ENCODE results near the gene COL1A2. TPM values are rescaled to one million over a fixed set of nuclear protein-coding genes. Genes with fewer than 3 reads are reported as not detected.

COL1A2 gene
- polyA plus RNA-seq (2013, experiment 1 of 4): 160 TPM
- 155 TPM for polyA plus RNA-seq (2013, experiment 2 of 4)
- polyA plus RNA-seq (2013, experiment 3 of 4): 158 TPM
- 189 TPM for polyA plus RNA-seq (2013, experiment 4 of 4)

GRCh38 chr7:94394437-94395140, at the start of gene COL1A2:
Gene COL1A2, plus strand, starts transcription at chr7:94394895. Its CDS starts 137 bp downstream, at chr7:94395032.
- peaks cover 23% of the 10 kb centered on the region for H3K4me1 ChIP-seq (ENCODE audit: control insufficient read depth, insufficient read depth, low read length)
- H3K9me3 ChIP-seq (ENCODE audit: control insufficient read depth, low read length): no peaks in the 10 kb centered on the region
- 6% methylated on average over 32 of the region's 32 CpGs for WGBS, 2 experiments
- H3K27ac ChIP-seq (ENCODE audit: insufficient read depth, low read depth, low read length, poor library complexity, severe bottlenecking): peak within 1 kb of the TSS; percentile 22
- no peaks in the 10 kb centered on the region for H3K27me3 ChIP-seq (ENCODE audit: control insufficient read depth, insufficient read depth, low read length, poor library complexity, severe bottlenecking)
- peak within 1 kb of the TSS; percentile 54 for H3K4me3 ChIP-seq (ENCODE audit: insufficient read depth, low read depth, low read length)
- no peaks in the 10 kb centered on the region for H3K36me3 ChIP-seq (ENCODE audit: control insufficient read depth, insufficient read depth, low read length)

- H3K27ac ChIP-seq (ENCODE audit: insufficient read depth, low read depth, low read length, poor library complexity, severe bottlenecking): no peak overlapping the region
- H3K27me3 ChIP-seq (ENCODE audit: control insufficient read depth, insufficient read depth, low read length, poor library complexity, severe bottlenecking): no peaks in the 10 kb centered on the region
- no peaks in the 10 kb centered on the region for H3K36me3 ChIP-seq (ENCODE audit: control insufficient read depth, insufficient read depth, low read length)
- H3K4me1 ChIP-seq (ENCODE audit: control insufficient read depth, insufficient read depth, low read length): peaks cover 8% of the 10 kb centered on the region
- H3K4me3 ChIP-seq (ENCODE audit: insufficient read depth, low read depth, low read length): no peak overlapping the region
- H3K9me3 ChIP-seq (ENCODE audit: control insufficient read depth, low read length): no peaks in the 10 kb centered on the region
Observed at GRCh38 chr7:94345907-94346306, 48.8 kb upstream of the COL1A2 start.

- no peaks in the 10 kb centered on the region for H3K36me3 ChIP-seq (ENCODE audit: control insufficient read depth, insufficient read depth, low read length)
- H3K4me3 ChIP-seq (ENCODE audit: insufficient read depth, low read depth, low read length): no peak overlapping the region
- H3K27me3 ChIP-seq (ENCODE audit: control insufficient read depth, insufficient read depth, low read length, poor library complexity, severe bottlenecking): no peaks in the 10 kb centered on the region
- no peaks in the 10 kb centered on the region for H3K9me3 ChIP-seq (ENCODE audit: control insufficient read depth, low read length)
- 83 to 85% methylated on average over 2 to 3 of the region's 3 CpGs for WGBS, 2 experiments
- no peak overlapping the region for H3K27ac ChIP-seq (ENCODE audit: insufficient read depth, low read depth, low read length, poor library complexity, severe bottlenecking)
- peaks cover 8% of the 10 kb centered on the region for H3K4me1 ChIP-seq (ENCODE audit: control insufficient read depth, insufficient read depth, low read length)
Observed at GRCh38 chr7:94348142-94348541, 46.6 kb upstream of the COL1A2 start.

- 95 to 100% methylated on average over 1 of the region's 1 CpG for WGBS, 2 experiments
- no peaks in the 10 kb centered on the region for H3K9me3 ChIP-seq (ENCODE audit: control insufficient read depth, low read length)
- H3K27ac ChIP-seq (ENCODE audit: insufficient read depth, low read depth, low read length, poor library complexity, severe bottlenecking): no peak overlapping the region
- H3K4me3 ChIP-seq (ENCODE audit: insufficient read depth, low read depth, low read length): no peak overlapping the region
- H3K27me3 ChIP-seq (ENCODE audit: control insufficient read depth, insufficient read depth, low read length, poor library complexity, severe bottlenecking): no peaks in the 10 kb centered on the region
- H3K36me3 ChIP-seq (ENCODE audit: control insufficient read depth, insufficient read depth, low read length): no peaks in the 10 kb centered on the region
- peaks cover 8% of the 10 kb centered on the region for H3K4me1 ChIP-seq (ENCODE audit: control insufficient read depth, insufficient read depth, low read length)
Observed at GRCh38 chr7:94350734-94351133, 44.0 kb upstream of the COL1A2 start.

GRCh38 chr7:94351703-94352102, 43.0 kb upstream of the COL1A2 start:
- no peak overlapping the region for H3K27ac ChIP-seq (ENCODE audit: insufficient read depth, low read depth, low read length, poor library complexity, severe bottlenecking)
- WGBS, 2 experiments: 91 to 100% methylated on average over 3 to 4 of the region's 4 CpGs
- no peaks in the 10 kb centered on the region for H3K27me3 ChIP-seq (ENCODE audit: control insufficient read depth, insufficient read depth, low read length, poor library complexity, severe bottlenecking)
- no peaks in the 10 kb centered on the region for H3K36me3 ChIP-seq (ENCODE audit: control insufficient read depth, insufficient read depth, low read length)
- no peaks in the 10 kb centered on the region for H3K9me3 ChIP-seq (ENCODE audit: control insufficient read depth, low read length)
- H3K4me1 ChIP-seq (ENCODE audit: control insufficient read depth, insufficient read depth, low read length): peaks cover 8% of the 10 kb centered on the region
- no peak overlapping the region for H3K4me3 ChIP-seq (ENCODE audit: insufficient read depth, low read depth, low read length)

GRCh38 chr7:94352887-94353286, 41.8 kb upstream of the COL1A2 start:
- Histone ChIP-seq H3K36me3 (ENCODE audit: control insufficient read depth, insufficient read depth, low read length) (no peaks in the 10 kb centered on the region), H3K9me3 (ENCODE audit: control insufficient read depth, low read length) (no peaks in the 10 kb centered on the region), H3K4me3 (ENCODE audit: insufficient read depth, low read depth, low read length) (no peak overlapping the region), H3K4me1 (ENCODE audit: control insufficient read depth, insufficient read depth, low read length) (peaks cover 7% of the 10 kb centered on the region), H3K27me3 (ENCODE audit: control insufficient read depth, insufficient read depth, low read length, poor library complexity, severe bottlenecking) (no peaks in the 10 kb centered on the region), H3K27ac (ENCODE audit: insufficient read depth, low read depth, low read length, poor library complexity, severe bottlenecking) (no peak overlapping the region)
- WGBS, 2 experiments: 91 to 94% methylated on average over 7 of the region's 7 CpGs

- Histone ChIP-seq H3K4me1 (ENCODE audit: control insufficient read depth, insufficient read depth, low read length) (no peaks in the 10 kb centered on the region), H3K9me3 (ENCODE audit: control insufficient read depth, low read length) (no peaks in the 10 kb centered on the region), H3K4me3 (ENCODE audit: insufficient read depth, low read depth, low read length) (no peak overlapping the region), H3K27me3 (ENCODE audit: control insufficient read depth, insufficient read depth, low read length, poor library complexity, severe bottlenecking) (no peaks in the 10 kb centered on the region), H3K36me3 (ENCODE audit: control insufficient read depth, insufficient read depth, low read length) (no peaks in the 10 kb centered on the region), H3K27ac (ENCODE audit: insufficient read depth, low read depth, low read length, poor library complexity, severe bottlenecking) (no peak overlapping the region)
Observed at GRCh38 chr7:94354953-94355352, 39.7 kb upstream of the COL1A2 start.

- Histone ChIP-seq H3K9me3 (ENCODE audit: control insufficient read depth, low read length) (no peaks in the 10 kb centered on the region), H3K27ac (ENCODE audit: insufficient read depth, low read depth, low read length, poor library complexity, severe bottlenecking) (no peak overlapping the region), H3K4me1 (ENCODE audit: control insufficient read depth, insufficient read depth, low read length) (no peaks in the 10 kb centered on the region), H3K36me3 (ENCODE audit: control insufficient read depth, insufficient read depth, low read length) (no peaks in the 10 kb centered on the region), H3K27me3 (ENCODE audit: control insufficient read depth, insufficient read depth, low read length, poor library complexity, severe bottlenecking) (no peaks in the 10 kb centered on the region), H3K4me3 (ENCODE audit: insufficient read depth, low read depth, low read length) (no peak overlapping the region)
- 87 to 94% methylated on average over 6 to 7 of the region's 7 CpGs for WGBS, 2 experiments
Observed at GRCh38 chr7:94355454-94355853, 39.2 kb upstream of the COL1A2 start.

GRCh38 chr7:94357076-94357475, 37.6 kb upstream of the COL1A2 start:
- Histone ChIP-seq H3K27me3 (ENCODE audit: control insufficient read depth, insufficient read depth, low read length, poor library complexity, severe bottlenecking) (no peaks in the 10 kb centered on the region), H3K9me3 (ENCODE audit: control insufficient read depth, low read length) (no peaks in the 10 kb centered on the region), H3K4me3 (ENCODE audit: insufficient read depth, low read depth, low read length) (no peak overlapping the region), H3K4me1 (ENCODE audit: control insufficient read depth, insufficient read depth, low read length) (no peaks in the 10 kb centered on the region), H3K27ac (ENCODE audit: insufficient read depth, low read depth, low read length, poor library complexity, severe bottlenecking) (no peak overlapping the region), H3K36me3 (ENCODE audit: control insufficient read depth, insufficient read depth, low read length) (no peaks in the 10 kb centered on the region)
- WGBS, 2 experiments: 94 to 97% methylated on average over 3 of the region's 3 CpGs

- 91 to 96% methylated on average over 2 of the region's 2 CpGs for WGBS, 2 experiments
- H3K36me3 ChIP-seq (ENCODE audit: control insufficient read depth, insufficient read depth, low read length): no peaks in the 10 kb centered on the region
- no peaks in the 10 kb centered on the region for H3K4me1 ChIP-seq (ENCODE audit: control insufficient read depth, insufficient read depth, low read length)
- no peak overlapping the region for H3K27ac ChIP-seq (ENCODE audit: insufficient read depth, low read depth, low read length, poor library complexity, severe bottlenecking)
- no peaks in the 10 kb centered on the region for H3K27me3 ChIP-seq (ENCODE audit: control insufficient read depth, insufficient read depth, low read length, poor library complexity, severe bottlenecking)
- H3K4me3 ChIP-seq (ENCODE audit: insufficient read depth, low read depth, low read length): no peak overlapping the region
- no peaks in the 10 kb centered on the region for H3K9me3 ChIP-seq (ENCODE audit: control insufficient read depth, low read length)
Observed at GRCh38 chr7:94360926-94361325, 33.8 kb upstream of the COL1A2 start.

Data from ectodermal cell (in vitro differentiated cells).